ENCODE data around the gene PDCD6IP. TPM values are rescaled to one million over a fixed set of nuclear protein-coding genes. Genes with fewer than 3 reads are reported as not detected.

PDCD6IP gene
- total RNA-seq, 2 donors from 2014 or later: 51.0 to 62.1 TPM

DNA sequence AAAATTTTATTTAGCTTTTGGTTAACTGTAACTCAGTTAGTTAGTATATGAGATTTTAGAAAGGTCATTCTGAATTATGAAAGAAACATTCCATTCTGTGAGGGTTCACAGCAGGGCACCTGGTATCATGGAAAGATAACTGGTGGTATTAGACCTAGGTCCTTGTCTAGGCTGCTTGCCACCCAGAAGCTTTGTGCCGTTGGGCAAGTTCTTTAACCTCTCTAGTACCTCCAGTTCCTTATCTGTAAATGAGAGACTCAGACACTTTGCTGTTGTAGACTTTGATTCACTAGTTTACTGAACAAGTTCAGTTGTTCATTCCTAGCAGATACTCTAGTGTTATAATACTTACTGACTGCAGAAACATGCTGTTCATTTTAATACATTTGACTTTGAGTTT lies 25.4 kb downstream of the PDCD6IP start:
- Histone ChIP-seq H3K4me1 (no peaks in the 10 kb centered on the region), H3K27me3 (no peaks in the 10 kb centered on the region), H3K4me3 (no peak overlapping the region), H3K36me3 (peaks cover 35% of the 10 kb centered on the region), H3K9me3 (no peaks in the 10 kb centered on the region), H3K27ac (no peak overlapping the region)
- DNase-seq (ENCODE audit: low spot score): no peak
- TF ChIP-seq, protein P1, sequence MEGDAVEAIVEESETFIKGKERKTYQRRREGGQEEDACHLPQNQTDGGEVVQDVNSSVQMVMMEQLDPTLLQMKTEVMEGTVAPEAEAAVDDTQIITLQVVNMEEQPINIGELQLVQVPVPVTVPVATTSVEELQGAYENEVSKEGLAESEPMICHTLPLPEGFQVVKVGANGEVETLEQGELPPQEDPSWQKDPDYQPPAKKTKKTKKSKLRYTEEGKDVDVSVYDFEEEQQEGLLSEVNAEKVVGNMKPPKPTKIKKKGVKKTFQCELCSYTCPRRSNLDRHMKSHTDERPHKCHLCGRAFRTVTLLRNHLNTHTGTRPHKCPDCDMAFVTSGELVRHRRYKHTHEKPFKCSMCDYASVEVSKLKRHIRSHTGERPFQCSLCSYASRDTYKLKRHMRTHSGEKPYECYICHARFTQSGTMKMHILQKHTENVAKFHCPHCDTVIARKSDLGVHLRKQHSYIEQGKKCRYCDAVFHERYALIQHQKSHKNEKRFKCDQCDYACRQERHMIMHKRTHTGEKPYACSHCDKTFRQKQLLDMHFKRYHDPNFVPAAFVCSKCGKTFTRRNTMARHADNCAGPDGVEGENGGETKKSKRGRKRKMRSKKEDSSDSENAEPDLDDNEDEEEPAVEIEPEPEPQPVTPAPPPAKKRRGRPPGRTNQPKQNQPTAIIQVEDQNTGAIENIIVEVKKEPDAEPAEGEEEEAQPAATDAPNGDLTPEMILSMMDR (IDR thresholded peaks at IDR 0.05): no peak

DNA sequence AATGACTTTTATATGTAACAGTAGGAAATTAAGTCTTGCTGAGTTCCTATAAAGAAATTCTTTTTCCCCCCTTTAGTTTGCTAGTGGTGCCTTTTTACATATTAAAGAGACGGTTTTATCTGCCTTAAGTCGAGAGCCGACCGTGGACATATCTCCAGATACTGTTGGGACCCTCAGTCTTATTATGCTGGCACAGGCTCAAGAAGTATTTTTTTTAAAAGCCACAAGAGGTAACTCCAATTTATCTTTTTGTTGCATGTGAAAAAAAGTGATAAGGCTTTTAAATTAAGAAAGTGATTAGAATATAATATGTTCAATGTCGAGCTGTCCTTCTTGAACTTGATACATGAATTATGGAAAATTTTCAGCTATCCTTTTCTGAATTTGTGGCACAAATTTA lies 26.7 kb downstream of the PDCD6IP start:
- peaks cover 42% of the 10 kb centered on the region for H3K36me3 ChIP-seq
- no peak for DNase-seq (ENCODE audit: low spot score)
- H3K9me3 ChIP-seq: no peaks in the 10 kb centered on the region
- no peaks in the 10 kb centered on the region for H3K27me3 ChIP-seq
- H3K4me1 ChIP-seq: no peaks in the 10 kb centered on the region
- TF ChIP-seq, protein P1 (IDR thresholded peaks at IDR 0.05): no peak
- H3K4me3 ChIP-seq: no peak overlapping the region
- no peak overlapping the region for H3K27ac ChIP-seq

DNA sequence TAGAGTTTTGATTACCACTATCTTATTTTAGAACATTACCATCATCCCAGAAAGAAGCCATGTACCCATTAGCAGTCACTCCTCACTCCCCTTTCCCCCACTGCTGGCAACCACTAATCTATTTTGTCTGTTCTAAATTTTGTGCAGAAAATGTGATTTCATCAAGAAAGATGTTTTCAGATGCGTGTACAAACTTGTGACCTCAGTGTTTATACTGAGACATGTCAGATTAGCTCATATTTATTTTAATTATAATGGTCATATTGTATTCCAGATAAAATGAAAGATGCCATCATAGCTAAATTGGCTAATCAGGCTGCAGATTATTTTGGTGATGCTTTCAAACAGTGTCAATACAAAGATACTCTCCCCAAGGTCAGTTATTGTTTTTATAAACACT lies 27.8 kb downstream of the PDCD6IP start:
- no peak for DNase-seq (ENCODE audit: low spot score)
- Histone ChIP-seq H3K4me1 (no peaks in the 10 kb centered on the region), H3K36me3 (peaks cover 42% of the 10 kb centered on the region), H3K27ac (no peak overlapping the region), H3K27me3 (no peaks in the 10 kb centered on the region), H3K4me3 (no peak overlapping the region), H3K9me3 (no peaks in the 10 kb centered on the region)
- TF ChIP-seq, protein P1 (IDR thresholded peaks at IDR 0.05): no peak

DNA sequence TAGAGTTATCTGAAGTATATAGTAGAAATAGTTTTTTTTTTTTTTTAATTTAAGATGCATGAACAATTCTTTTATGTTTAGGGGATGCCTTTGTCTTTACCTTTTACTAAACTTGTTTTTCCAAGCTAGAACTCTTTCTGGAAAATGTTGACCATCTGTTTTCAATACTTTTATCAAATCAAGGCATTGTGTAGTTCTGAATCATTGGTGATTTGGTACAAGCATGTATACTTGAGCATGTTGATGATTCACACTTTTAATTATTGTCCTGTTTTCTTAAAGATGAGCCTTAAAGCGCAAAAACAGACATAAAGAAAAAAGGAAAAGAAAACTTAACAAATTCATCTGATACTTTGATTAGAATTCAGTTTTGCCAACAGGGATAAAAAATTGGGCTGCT lies 28.3 kb downstream of the PDCD6IP start:
- Histone ChIP-seq H3K4me1 (no peaks in the 10 kb centered on the region), H3K27ac (no peak overlapping the region), H3K9me3 (no peaks in the 10 kb centered on the region), H3K4me3 (no peak overlapping the region), H3K27me3 (no peaks in the 10 kb centered on the region), H3K36me3 (peaks cover 42% of the 10 kb centered on the region)
- TF ChIP-seq, protein P1 (IDR thresholded peaks at IDR 0.05): no peak
- no peak for DNase-seq (ENCODE audit: low spot score)

DNA sequence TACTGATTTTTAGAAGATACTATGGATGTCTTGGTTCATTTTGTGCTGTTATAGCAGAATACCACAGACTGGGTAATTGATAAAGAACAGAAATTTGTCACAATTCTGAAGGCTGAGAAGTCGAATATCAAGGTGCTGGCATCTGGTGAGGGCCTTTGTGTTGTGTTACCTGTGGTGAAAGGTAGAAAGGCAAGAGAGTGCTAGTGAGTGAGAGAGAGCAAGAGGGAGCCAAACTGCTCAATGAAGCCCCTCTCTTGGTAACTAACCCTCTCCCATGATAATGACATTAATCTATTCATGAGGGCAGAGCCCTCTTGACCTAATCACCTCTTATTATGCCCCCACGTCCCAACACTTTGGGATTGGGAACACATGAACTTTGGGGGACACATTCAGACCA lies 31.3 kb downstream of the PDCD6IP start:
- no peaks in the 10 kb centered on the region for H3K9me3 ChIP-seq
- TF ChIP-seq, protein P1 (IDR thresholded peaks at IDR 0.05): no peak
- peaks cover 21% of the 10 kb centered on the region for H3K36me3 ChIP-seq
- no peak for DNase-seq (ENCODE audit: low spot score)
- H3K27me3 ChIP-seq: no peaks in the 10 kb centered on the region
- no peak overlapping the region for H3K4me3 ChIP-seq
- no peak overlapping the region for H3K27ac ChIP-seq
- no peaks in the 10 kb centered on the region for H3K4me1 ChIP-seq

DNA sequence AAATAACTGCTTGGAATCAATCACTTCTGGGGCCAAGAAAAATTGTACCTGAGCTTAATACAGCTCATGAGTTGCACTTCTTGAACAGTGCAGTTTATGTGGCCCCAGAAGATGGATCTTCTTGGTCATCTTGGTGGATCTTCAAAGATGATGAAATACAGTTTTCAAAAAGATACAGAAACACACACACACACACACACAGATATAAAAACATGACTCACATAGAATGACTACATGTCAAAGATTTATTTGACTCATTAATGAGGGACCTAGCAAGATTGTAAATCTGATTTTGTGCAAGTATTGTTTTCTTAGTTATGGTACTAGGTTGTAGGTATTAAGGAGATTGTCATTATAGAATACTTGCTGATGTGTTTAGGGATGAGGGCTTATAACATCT lies 32.6 kb downstream of the PDCD6IP start:
- Histone ChIP-seq H3K27ac (no peak overlapping the region), H3K27me3 (no peaks in the 10 kb centered on the region), H3K4me3 (no peak overlapping the region), H3K36me3 (peaks cover 23% of the 10 kb centered on the region), H3K9me3 (no peaks in the 10 kb centered on the region), H3K4me1 (no peaks in the 10 kb centered on the region)
- no peak for DNase-seq (ENCODE audit: low spot score)
- TF ChIP-seq, protein P1 (IDR thresholded peaks at IDR 0.05): no peak
